ENCODE data around the gene CNTNAP2. TPM values are rescaled to one million over a fixed set of nuclear protein-coding genes. Genes with fewer than 3 reads are reported as not detected.

The CNTNAP2 gene
- total RNA-seq, 1 experiment from 2014 or later, result 0.03 TPM

DNA sequence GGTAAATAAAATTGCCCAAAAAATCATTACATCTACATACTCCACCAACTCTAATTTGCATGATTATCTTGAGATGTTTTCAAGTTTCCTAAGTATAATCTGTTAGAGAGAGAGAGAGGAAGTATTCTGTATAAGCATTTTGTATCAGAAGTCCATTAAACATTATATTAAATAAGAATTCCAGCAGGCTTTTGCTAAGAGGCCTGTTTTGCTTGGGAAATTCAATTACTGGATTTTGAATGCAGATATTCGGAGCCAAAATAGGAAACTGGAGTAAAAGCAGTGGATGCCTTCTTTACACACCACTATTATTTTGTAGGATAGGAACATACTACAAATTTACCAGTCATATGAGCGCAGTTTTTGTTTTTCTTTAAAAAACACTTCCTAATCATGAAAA lies 727.8 kb downstream of the CNTNAP2 start:
- DNase-seq (ENCODE audit: low read depth, low spot score) (no peak), ATAC-seq (no peak)
- H3K36me3 ChIP-seq (ENCODE audit: control insufficient read depth, insufficient read depth, low read length), result no peaks in the 10 kb centered on the region
- TF ChIP-seq POLR2AphosphoS5 (IDR thresholded peaks at IDR 0.05; ENCODE audit: low read depth, low read length), result no peak
- TF ChIP-seq TCF7L2 (IDR thresholded peaks at IDR 0.05; ENCODE audit: low read depth, low read length), result no peak
- no peak for TF ChIP-seq REST (IDR thresholded peaks at IDR 0.05; ENCODE audit: insufficient read depth in 1 of 2, low read depth in 2 of 2, low read length in 1 of 2)
- no peak for TF ChIP-seq SIN3A (IDR thresholded peaks at IDR 0.05; ENCODE audit: borderline replicate concordance, insufficient read depth, low read depth, low read length)
- no peak for TF ChIP-seq CTCF (IDR thresholded peaks at IDR 0.05)
- POLR2A ChIA-PET, result no interaction called here
- intact Hi-C loops (cut with micrococcal nuclease; ENCODE audit: unreplicated experiment) (no loop called here), in situ Hi-C loops (cut with HindIII; ENCODE audit: low pct_unique_long_range_greater_than_20kb, low sequenced_read_pairs) (no loop called here)
- no peaks in the 10 kb centered on the region for H3K4me1 ChIP-seq (ENCODE audit: control insufficient read depth, insufficient read depth, low read length)
- H3K9me3 ChIP-seq (ENCODE audit: control insufficient read depth, insufficient read depth, low read depth, low read length), result no peaks in the 10 kb centered on the region
- no peaks in the 10 kb centered on the region for H3K27me3 ChIP-seq (ENCODE audit: control insufficient read depth, insufficient read depth, low read length)
- no TSS peak for BruUV-seq (replicated peaks)
- H3K27ac ChIP-seq (ENCODE audit: low read length), result no peak overlapping the region
- CTCF ChIA-PET, result no interaction called here
- H3K4me3 ChIP-seq (ENCODE audit: low read depth in 2 of 2, low read length in 2 of 2), result no peak overlapping the region

- BruUV-seq (replicated peaks), result no TSS peak
- CTCF ChIA-PET, result no interaction called here
- Histone ChIP-seq H3K27ac (ENCODE audit: low read length) (no peak overlapping the region), H3K4me3 (ENCODE audit: low read depth in 2 of 2, low read length in 2 of 2) (no peak overlapping the region), H3K36me3 (ENCODE audit: control insufficient read depth, insufficient read depth, low read length) (no peaks in the 10 kb centered on the region), H3K4me1 (ENCODE audit: control insufficient read depth, insufficient read depth, low read length) (no peaks in the 10 kb centered on the region), H3K9me3 (ENCODE audit: control insufficient read depth, insufficient read depth, low read depth, low read length) (no peaks in the 10 kb centered on the region), H3K27me3 (ENCODE audit: control insufficient read depth, insufficient read depth, low read length) (no peaks in the 10 kb centered on the region)
- no peak for DNase-seq (ENCODE audit: low read depth, low spot score)
- POLR2A ChIA-PET, result no interaction called here
- ATAC-seq, result no peak
- intact Hi-C loops (cut with micrococcal nuclease; ENCODE audit: unreplicated experiment) (no loop called here), in situ Hi-C loops (cut with HindIII; ENCODE audit: low pct_unique_long_range_greater_than_20kb, low sequenced_read_pairs) (no loop called here)
- TF ChIP-seq REST (IDR thresholded peaks at IDR 0.05; ENCODE audit: insufficient read depth in 1 of 2, low read depth in 2 of 2, low read length in 1 of 2) (no peak), POLR2AphosphoS5 (IDR thresholded peaks at IDR 0.05; ENCODE audit: low read depth, low read length) (no peak), TCF7L2 (IDR thresholded peaks at IDR 0.05; ENCODE audit: low read depth, low read length) (no peak), CTCF (IDR thresholded peaks at IDR 0.05) (no peak)
These were observed 742.1 kb downstream of the CNTNAP2 start for GRCh38 chr7:146858690-146859089.
